ENCODE measurements around the gene POMGNT2. TPM values are rescaled to one million over a fixed set of nuclear protein-coding genes. Genes with fewer than 3 reads are reported as not detected.

The POMGNT2 gene
- polyA plus RNA-seq (2013, experiment 1 of 2; ENCODE audit: insufficient read length): 11.9 TPM
- 13.6 TPM for polyA plus RNA-seq (2013, experiment 2 of 2; ENCODE audit: insufficient read length)

- peak; percentile 84 for DNase-seq
Observed at GRCh38 chr3:43105596-43106292, at the start of gene POMGNT2. TSS of gene POMGNT2 (minus strand) at chr3:43106079. CDS start at chr3:43081431, 24,648 bp downstream.

- no peak for DNase-seq
Observed at GRCh38 chr3:43154980-43155379, 49.1 kb upstream of the POMGNT2 start.

GRCh38 chr3:43153216-43154083 is 47.6 kb upstream of the POMGNT2 start:
- peak; percentile 48 for DNase-seq

DNA sequence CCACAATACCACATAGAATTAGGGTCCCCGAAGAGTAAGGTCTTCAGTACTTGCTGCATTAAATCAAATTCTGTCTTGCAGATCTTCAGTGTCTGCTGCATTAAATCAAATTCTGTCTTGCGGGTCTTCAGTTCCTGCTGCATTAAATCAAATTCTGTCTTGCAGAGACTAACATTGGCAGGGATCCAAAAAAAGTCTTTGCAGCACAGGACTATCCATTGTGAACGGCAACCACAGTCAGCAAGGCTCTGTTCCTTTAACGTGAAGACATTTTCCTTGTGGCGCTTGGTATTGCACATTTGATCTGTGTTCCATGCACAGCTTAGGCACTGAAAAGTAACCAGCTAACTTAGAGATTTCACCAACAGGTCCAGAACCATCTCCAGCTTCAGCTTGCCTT is 46.8 kb upstream of the POMGNT2 start:
- no peak for DNase-seq

DNA sequence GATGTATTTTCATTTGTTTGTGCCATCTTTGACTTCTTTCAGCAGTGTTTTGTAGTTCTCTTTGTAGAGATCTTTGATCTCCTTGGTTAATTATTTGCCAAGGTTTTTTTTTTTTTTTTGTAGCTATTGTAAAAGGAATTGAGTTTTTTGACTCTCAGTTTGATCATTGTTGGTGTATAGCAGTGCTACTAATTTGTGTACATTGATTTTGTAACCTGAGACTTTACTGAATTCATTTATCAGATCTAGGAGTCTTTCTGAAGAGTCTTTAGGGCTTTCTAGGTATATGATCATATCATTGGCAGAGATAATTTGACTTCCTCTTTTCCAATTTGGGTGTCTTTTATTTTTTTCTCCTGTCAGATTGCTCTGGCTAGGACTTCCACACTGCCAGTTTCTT is 42.2 kb upstream of the POMGNT2 start:
- no peak for DNase-seq

DNA sequence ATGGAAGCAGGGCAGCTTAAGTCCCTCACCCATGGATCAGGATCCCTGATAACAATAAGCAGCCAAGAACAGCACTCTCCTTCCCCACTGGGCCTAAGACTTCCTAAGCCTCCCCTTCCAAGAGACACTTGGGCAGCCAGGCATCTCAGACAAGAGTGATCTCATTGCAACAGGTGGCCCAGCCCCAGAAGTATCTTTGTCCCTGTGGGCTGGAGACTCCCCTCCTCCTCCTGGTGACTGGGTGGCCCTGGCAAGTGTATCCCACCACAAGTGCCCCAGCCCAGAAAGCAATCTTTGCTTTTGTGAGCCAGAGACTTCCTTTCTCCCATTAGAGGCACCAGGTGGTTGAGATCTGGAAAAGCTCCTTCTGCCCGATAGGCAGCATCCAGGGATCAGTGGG is 40.7 kb upstream of the POMGNT2 start:
- DNase-seq: no peak

DNA sequence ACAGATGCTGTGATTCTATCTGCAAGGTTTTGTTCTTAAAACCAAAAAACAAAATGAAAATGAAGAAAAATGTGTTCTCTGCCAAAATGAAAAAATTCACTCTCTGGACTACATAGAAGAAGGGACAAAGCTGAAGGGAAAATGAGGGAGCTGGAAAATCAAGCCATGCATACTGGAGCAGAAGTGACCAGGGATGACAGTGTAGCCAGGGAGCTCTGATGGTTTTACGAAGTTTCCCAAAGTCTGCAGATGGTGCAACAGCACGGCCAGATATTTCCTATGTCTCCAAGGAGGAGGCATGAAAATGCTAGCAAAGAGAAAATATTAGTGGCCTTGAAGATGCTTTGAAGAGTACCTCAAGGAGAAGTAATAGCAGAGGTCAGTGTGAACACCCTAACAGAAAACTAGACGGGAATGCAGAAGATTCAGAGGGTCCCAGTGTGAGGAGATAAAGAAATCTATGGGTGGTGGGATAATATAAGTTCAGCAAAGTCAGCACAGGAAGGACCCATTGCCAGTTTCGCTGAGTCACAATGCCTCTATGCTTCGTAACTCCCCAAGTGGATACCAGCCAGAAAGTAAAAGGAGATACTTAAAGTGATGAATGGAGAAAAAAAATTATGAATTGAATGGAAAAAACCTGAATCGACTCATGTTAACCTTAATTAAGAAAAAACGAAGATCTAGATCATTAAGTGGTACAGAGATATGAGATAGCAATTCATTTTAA is 39.0 kb upstream of the POMGNT2 start:
- peak; percentile 11 for DNase-seq

GRCh38 chr3:43142472-43142871 is 36.6 kb upstream of the POMGNT2 start:
- DNase-seq: no peak

DNA sequence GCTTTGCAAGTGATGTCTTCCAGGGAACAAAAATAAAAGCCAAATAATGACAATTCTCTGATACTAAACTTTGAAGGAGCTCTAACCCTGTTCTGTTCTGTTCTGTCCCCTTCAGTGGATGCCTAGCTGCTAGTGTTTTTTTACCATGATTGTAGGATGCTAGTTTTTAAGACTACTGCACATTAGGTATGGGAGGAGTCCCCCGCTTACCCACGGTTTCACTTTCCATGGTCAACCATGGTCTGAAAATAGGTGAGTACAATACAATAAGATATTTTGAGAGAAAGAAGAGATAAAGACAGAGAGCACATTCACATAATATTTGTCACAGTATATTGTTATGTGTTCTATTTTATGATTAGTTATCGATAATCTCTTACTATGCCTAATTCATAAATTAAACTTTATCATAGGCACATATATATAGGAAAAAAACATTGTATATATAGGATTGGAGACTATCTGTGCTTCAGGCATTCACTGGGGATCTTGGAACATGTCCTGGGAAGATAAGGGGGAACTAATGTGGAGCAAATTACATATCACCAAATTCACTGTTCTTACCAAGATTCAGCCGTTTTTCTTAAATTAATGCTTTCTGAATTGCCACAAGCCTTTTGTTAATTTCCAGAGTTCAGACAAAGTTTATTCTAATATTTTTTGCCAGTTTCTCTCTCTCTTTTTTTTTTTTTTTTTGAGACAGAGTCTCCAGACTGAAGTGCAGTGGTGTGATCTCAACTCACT is 32.8 kb upstream of the POMGNT2 start:
- DNase-seq: no peak

DNA sequence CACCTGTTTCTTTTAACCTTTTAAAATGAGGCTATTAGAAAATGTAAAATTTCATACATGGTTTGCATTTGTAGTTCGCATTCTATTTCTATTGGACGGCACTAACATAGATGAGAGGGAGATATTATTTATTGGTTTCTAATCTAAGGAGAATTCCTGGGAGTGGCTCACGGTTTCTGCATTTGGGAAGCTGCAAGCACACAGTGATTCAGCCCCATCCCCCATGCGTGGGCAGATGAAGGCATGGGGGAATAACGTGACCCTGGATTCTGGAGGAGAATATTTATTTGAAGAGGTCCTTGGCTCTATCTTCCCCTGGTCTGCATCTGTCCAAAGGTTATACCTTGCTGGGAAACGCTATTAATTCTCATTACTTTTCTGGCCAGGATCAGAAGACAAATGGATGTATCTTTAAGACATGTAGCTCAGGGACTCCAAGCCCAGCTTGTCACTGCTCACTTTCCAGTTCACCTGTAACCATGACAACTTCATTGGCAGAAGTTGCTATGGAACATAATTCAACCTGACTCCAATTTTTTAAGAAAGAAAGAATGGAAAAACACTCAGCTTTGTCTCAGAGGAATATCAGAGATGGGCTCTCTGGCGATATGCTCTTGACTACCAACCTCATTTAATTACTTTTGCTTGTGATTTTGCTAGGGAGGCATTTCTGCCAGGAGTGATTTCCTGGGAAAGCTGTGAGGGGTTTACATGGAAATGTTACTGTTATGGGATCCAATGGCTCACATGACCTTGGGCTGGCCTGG is 27.2 kb upstream of the POMGNT2 start:
- no peak for DNase-seq

- DNase-seq: no peak
Observed at GRCh38 chr3:43132193-43132592, 26.3 kb upstream of the POMGNT2 start.

GRCh38 chr3:43128464-43128863 is 22.6 kb upstream of the POMGNT2 start:
- DNase-seq: no peak

DNA sequence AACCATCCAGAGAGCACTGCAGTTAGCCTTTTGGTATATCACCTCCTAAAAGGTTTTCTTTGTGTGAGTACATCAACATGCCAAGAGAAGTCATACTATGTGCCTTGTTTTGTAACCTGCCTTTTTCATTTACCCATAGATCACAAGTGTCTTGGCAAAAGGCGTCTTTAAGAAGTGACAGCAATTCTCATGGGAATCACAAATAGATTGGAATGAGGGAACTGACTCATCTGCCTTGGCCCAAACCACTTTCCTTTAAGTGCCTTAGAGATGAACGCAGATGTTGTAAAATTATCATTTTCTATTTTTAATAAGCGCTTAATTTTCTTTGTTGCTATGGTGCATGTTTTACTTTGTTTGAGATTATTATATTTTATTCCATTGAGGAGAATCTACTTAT is 20.7 kb upstream of the POMGNT2 start:
- no peak for DNase-seq

- no peak for DNase-seq
Observed at GRCh38 chr3:43123895-43124294, 18.0 kb upstream of the POMGNT2 start.

- DNase-seq: no peak
Observed at GRCh38 chr3:43120937-43121336, 15.1 kb upstream of the POMGNT2 start.

DNA sequence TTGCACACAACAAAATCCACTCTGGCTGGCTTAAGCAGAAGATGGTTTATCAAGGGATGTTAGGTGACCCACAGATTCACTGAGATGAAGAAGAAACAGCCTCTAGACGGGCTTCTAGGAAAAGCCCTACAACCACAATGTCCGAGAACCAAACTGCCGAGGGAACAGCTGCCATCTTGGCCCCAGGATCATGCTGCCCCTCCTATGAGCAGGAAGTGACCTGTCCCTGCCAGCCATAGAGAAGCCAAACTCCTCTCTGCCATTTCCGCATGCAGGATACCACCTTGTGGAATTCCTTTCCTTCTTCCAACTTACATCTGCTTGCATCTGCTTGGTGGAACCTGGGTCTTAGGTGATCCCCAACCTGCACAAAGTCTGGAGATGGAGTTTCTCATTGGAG is 11.4 kb upstream of the POMGNT2 start:
- DNase-seq: no peak

GRCh38 chr3:43113671-43114070 is 7.8 kb upstream of the POMGNT2 start:
- DNase-seq: no peak

- DNase-seq: no peak
Observed at GRCh38 chr3:43106293-43106628, 382 bp upstream of the POMGNT2 start.

- DNase-seq: no peak
Observed at GRCh38 chr3:43104660-43105595, 951 bp downstream of the POMGNT2 start.

- no peak for DNase-seq
Observed at GRCh38 chr3:43104039-43104438, 1.8 kb downstream of the POMGNT2 start.

All from fibroblast of skin of back (primary cell).